SU-DHL-6 (cell line): ENCODE data around the gene FRY.

Experiments
- EZH2phosphoT487 ChIP-seq: fragments of 200-600 bp; sonication (generic), shearing (Covaris generic); conservative IDR thresholded peaks from 2 replicates; pipeline ENCODE4 v1.6.1; 2018; ENCODE audit warnings: mild to moderate bottlenecking, antibody characterized with exemption, low read length, moderate library complexity, mixed read lengths
- TF ChIP-seq, protein P1 (sequence below): fragments of 200-600 bp; sonication (generic); IDR thresholded peaks from one replicate; pipeline ENCODE4 v1.5.1; 2017; ENCODE audit warnings: antibody characterized with exemption, mild to moderate bottlenecking, low read length, moderate library complexity; ENCODE audit not compliant: insufficient read depth, poor library complexity, severe bottlenecking

DNA sequence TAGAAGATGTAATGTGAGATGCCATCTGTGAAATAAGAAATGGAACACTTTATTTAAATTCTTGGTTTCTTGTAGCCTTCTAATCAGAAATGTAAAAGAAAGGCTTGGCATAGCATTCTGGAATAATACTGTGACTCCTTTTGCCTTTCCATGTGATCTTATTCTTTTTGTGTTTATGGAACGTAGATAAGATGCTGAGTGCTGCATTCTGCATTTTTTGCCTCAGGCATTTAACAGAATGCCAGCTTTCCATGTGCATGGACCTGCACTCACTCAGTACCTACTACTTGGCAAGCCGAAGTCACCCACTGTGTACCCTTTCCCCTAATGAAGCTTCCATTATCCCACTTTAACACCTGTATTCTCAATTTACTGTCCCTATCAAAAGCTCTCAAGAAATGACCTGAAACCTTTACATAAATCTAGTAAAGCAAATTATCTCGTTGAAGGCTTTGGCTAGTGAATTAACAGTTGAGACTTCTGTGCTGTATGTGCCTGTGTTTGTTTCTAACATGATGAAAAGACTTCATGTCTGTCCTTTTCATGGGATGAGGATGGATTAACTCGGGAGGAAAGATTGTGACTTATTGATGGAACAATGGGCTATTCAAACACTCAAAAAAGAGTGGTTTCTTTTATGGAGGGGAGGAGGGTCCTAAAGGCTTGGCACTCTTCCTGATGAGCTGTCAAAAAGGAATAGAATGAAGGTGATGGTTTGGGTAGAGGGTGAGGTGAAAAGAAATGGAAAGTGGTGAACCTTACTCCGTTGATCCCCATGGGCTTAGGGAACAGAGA is 44.7 kb upstream of the FRY start:
- TF ChIP-seq, protein P1, sequence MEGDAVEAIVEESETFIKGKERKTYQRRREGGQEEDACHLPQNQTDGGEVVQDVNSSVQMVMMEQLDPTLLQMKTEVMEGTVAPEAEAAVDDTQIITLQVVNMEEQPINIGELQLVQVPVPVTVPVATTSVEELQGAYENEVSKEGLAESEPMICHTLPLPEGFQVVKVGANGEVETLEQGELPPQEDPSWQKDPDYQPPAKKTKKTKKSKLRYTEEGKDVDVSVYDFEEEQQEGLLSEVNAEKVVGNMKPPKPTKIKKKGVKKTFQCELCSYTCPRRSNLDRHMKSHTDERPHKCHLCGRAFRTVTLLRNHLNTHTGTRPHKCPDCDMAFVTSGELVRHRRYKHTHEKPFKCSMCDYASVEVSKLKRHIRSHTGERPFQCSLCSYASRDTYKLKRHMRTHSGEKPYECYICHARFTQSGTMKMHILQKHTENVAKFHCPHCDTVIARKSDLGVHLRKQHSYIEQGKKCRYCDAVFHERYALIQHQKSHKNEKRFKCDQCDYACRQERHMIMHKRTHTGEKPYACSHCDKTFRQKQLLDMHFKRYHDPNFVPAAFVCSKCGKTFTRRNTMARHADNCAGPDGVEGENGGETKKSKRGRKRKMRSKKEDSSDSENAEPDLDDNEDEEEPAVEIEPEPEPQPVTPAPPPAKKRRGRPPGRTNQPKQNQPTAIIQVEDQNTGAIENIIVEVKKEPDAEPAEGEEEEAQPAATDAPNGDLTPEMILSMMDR, result no peak
- no peak for TF ChIP-seq EZH2phosphoT487
